Nephron progenitor cell (in vitro differentiated cells): ENCODE data around the gene KLRF2.
A peak's percentile ranks its signal among the peaks of the same experiment; 100 is the strongest.
"Not testable (repeated sequence)": the region's sequence is repeated elsewhere in the genome, so short reads cannot be mapped to it uniquely, and the experiment has no call there.

ENCODE experiments used
- DNase-seq: peaks from one replicate; pipeline ENCODE4 v3.0.0; 2021
- H3K27ac Mint-ChIP-seq: 2 replicates; pipeline ENCODE4 v1.8.0; 2021; ENCODE audit warnings: mild to moderate bottlenecking, moderate library complexity, mixed read lengths
- H3K27me3 Mint-ChIP-seq: 2 replicates; pipeline ENCODE4 v1.8.0; 2021; ENCODE audit warnings: mild to moderate bottlenecking, low read depth, mixed read lengths; ENCODE audit not compliant: poor library complexity
- H3K36me3 Mint-ChIP-seq: 2 replicates; pipeline ENCODE4 v1.8.0; 2021; ENCODE audit warnings: low read depth, mixed read lengths
- H3K4me1 Mint-ChIP-seq: 2 replicates; pipeline ENCODE4 v1.8.0; 2021; ENCODE audit warnings: mixed read lengths
- H3K4me3 Mint-ChIP-seq: 2 replicates; pipeline ENCODE4 v1.8.0; 2021; ENCODE audit warnings: mild to moderate bottlenecking, moderate library complexity, mixed read lengths
- H3K9me3 Mint-ChIP-seq: 2 replicates; pipeline ENCODE4 v1.8.0; 2021; ENCODE audit warnings: mild to moderate bottlenecking, moderate library complexity, mixed read lengths
- TF ChIP-seq, protein P1 (sequence below): fragments of 200-600 bp; sonication (generic); IDR thresholded peaks from 2 replicates; pipeline ENCODE4 v1.5.0; 2021; ENCODE audit warnings: antibody characterized with exemption

The KLRF2 gene

DNA sequence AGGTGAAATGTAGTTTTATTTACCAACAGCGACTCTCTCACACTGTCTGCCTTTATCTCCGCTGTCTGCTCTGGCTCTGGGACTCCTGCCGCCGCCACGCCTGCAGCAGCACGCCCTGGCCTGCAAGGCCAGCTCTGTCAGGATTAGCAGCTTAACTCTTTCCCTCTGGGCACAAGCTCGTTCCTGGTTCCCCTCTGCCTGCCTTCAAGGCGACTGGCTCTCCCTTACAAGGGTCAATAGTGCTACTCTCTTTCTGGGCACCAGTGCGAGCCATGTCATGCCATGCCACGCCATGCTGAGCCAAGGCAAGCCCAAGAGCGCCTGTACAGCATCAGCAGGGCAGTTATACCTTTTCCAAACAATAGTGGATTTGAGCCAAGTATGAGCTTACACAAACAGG lies 8.5 kb upstream of the KLRF2 start:
- peaks cover 8% of the 10 kb centered on the region for H3K9me3 Mint-ChIP-seq
- TF ChIP-seq, protein P1, sequence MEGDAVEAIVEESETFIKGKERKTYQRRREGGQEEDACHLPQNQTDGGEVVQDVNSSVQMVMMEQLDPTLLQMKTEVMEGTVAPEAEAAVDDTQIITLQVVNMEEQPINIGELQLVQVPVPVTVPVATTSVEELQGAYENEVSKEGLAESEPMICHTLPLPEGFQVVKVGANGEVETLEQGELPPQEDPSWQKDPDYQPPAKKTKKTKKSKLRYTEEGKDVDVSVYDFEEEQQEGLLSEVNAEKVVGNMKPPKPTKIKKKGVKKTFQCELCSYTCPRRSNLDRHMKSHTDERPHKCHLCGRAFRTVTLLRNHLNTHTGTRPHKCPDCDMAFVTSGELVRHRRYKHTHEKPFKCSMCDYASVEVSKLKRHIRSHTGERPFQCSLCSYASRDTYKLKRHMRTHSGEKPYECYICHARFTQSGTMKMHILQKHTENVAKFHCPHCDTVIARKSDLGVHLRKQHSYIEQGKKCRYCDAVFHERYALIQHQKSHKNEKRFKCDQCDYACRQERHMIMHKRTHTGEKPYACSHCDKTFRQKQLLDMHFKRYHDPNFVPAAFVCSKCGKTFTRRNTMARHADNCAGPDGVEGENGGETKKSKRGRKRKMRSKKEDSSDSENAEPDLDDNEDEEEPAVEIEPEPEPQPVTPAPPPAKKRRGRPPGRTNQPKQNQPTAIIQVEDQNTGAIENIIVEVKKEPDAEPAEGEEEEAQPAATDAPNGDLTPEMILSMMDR: no peak
- H3K36me3 Mint-ChIP-seq: no peaks in the 10 kb centered on the region
- H3K27ac Mint-ChIP-seq: peak overlapping the region; percentile 34
- peaks cover 5% of the 10 kb centered on the region for H3K4me1 Mint-ChIP-seq
- no peak overlapping the region for H3K4me3 Mint-ChIP-seq
- no peak for DNase-seq
- H3K27me3 Mint-ChIP-seq: peaks cover 2% of the 10 kb centered on the region

DNA sequence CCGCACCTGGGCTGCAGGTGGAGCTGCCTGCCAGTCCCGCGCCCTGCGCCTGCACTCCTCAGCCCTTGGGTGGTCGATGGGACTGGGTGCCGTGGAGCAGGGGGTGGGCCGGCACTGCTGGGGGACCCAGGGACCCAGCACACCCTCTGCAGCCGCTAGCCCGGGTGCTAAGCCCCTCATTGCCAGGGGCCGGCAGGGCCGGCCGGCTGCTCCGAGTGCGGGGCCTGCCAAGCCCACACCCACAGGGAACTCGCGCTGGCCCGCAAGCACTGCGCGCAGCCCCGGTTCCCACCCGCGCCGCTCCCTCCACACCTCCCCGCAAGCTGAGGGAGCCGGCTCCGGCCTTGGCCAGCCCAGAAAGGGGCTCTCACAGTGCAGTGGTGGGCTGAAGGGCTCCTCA lies 5.2 kb upstream of the KLRF2 start:
- not testable (repeated sequence) for H3K4me3 Mint-ChIP-seq, H3K27ac Mint-ChIP-seq, DNase-seq, H3K36me3 Mint-ChIP-seq, H3K4me1 Mint-ChIP-seq, H3K27me3 Mint-ChIP-seq, H3K9me3 Mint-ChIP-seq

DNA sequence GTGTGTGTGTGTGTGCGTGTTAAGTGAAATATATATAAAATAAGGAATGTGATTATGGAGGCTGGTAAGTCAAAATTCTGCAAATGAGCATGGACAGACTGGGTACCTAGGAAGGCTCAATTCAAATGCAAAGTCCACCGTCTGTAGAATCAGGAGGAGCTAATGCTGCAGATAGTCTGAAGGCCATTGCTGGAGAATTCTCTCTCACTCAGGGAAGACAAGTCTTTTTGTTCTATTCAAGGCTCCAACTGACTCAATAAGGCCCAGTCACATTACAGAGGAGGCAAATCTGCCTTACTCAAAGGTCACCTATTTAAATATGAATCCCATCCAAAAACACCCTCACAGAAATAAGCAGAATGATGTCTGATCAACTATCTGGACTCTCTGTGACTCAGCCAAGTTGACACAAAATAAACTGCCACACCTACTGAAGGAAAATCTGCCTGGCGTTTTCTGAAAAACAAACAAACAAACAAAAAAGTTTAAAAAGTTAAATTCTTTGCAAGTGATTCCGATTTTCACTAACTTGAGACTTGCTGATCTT lies 684 bp upstream of the KLRF2 start:
- H3K27ac Mint-ChIP-seq: no peak overlapping the region
- no peaks in the 10 kb centered on the region for H3K4me1 Mint-ChIP-seq
- H3K4me3 Mint-ChIP-seq: no peak overlapping the region
- peaks cover 2% of the 10 kb centered on the region for H3K9me3 Mint-ChIP-seq
- peaks cover 5% of the 10 kb centered on the region for H3K27me3 Mint-ChIP-seq
- H3K36me3 Mint-ChIP-seq: no peaks in the 10 kb centered on the region
- TF ChIP-seq, protein P1: no peak
- no peak for DNase-seq

DNA sequence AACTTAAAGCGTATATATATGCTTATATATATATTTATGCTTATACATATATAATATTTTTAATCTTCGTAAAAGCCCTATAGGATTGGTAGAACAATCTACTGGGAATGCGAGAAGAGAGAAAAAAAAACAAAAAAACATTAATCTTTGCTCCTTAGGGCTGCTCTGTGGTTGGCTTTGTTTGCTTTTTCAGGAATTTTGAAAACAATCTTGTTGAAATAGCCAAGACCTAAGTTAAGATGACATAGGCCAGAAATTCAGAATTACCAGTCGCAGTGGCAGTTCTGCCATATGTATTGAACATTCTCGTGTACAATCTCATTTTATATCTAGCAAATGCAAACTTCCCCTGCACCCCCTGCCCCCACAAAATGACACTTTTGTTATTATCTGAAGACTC lies 699 bp downstream of the KLRF2 start:
- H3K36me3 Mint-ChIP-seq: no peaks in the 10 kb centered on the region
- no peak overlapping the region for H3K4me3 Mint-ChIP-seq
- no peaks in the 10 kb centered on the region for H3K9me3 Mint-ChIP-seq
- no peak for DNase-seq
- no peaks in the 10 kb centered on the region for H3K4me1 Mint-ChIP-seq
- TF ChIP-seq, protein P1: no peak
- H3K27ac Mint-ChIP-seq: no peak overlapping the region
- peaks cover 5% of the 10 kb centered on the region for H3K27me3 Mint-ChIP-seq

DNA sequence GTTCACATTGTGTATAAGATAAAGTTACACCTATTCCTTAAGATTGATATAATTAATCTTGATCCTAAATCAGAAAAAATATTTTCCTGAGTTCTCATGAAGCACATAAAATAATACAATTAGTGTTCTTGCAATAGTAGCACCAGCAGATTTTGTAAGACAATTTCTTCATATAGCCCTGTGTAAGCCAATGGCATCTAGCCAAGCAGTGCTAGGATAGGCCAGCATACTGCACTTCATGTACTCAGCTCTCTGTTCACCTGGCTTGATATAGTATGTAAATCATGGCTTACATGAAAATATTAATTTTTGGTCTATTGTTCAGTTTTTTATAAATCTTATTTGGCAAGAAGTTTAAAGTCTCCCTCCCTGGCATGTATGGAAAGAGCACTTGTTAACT lies 1.9 kb downstream of the KLRF2 start:
- Mint-ChIP-seq H3K9me3 (no peaks in the 10 kb centered on the region), H3K27ac (no peak overlapping the region), H3K4me1 (no peaks in the 10 kb centered on the region), H3K4me3 (no peak overlapping the region), H3K27me3 (peaks cover 8% of the 10 kb centered on the region), H3K36me3 (no peaks in the 10 kb centered on the region)
- TF ChIP-seq, protein P1: no peak
- no peak for DNase-seq

DNA sequence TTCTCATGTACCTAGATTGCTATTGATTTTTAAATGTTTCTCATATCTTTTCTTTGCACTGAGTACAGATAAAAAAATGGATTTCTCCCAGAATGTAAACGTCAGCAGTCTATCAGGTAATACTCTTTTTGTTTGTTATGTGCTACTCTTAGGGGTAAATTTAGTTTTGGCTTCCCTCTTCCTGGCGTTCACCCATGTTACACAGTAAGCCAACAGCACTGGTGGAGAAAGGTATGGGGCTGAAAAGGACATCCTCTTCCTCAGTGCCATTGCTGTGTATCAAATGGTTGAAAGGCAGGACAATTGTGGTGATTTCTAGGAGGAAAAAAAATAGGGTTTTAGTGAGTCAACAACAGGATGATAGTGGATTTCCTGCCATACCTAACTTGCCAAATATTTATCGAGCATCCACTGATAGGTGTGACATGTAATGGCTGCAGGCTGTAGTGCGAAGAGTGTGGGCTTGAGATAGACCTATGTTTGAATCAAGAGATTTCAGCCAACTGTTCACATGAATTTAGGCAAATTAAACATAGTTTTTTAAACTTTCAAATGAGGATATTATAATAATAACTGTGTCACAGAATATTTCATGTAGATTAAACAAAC lies 7.5 kb downstream of the KLRF2 start:
- Mint-ChIP-seq H3K27me3 (peaks cover 3% of the 10 kb centered on the region), H3K4me1 (no peaks in the 10 kb centered on the region), H3K4me3 (no peak overlapping the region), H3K27ac (no peak overlapping the region), H3K9me3 (no peaks in the 10 kb centered on the region), H3K36me3 (no peaks in the 10 kb centered on the region)
- TF ChIP-seq, protein P1: no peak
- DNase-seq: no peak
